Lung (tissue), 12 donors: ENCODE measurements around the gene WDR87. TPM values are rescaled to one million over a fixed set of nuclear protein-coding genes. Genes with fewer than 3 reads are reported as not detected.

ENCODE experiments used
- ATAC-seq: fragments of 200-7000 bp; cut with Tn5 transposase; one replicate; pipeline ENCODE4 v1.9.1; 2020; ENCODE audit warnings: moderate number of reproducible peaks; ENCODE audit not compliant: insufficient read depth, low FRiP score
- DNase-seq, 3 donors: peaks; one replicate each; pipeline ENCODE4 v3.0.0-alpha.2; 2013 to 2017
- H3K27ac ChIP-seq, 2 donors: one replicate each; pipeline ENCODE4 v1.5.1; 2013; ENCODE audit warnings: mild to moderate bottlenecking in 2 of 2, moderate library complexity in 2 of 2, control low read depth in 1 of 2, inconsistent platforms in 1 of 2, low read depth in 1 of 2, low read length in 1 of 2
- H3K27me3 ChIP-seq, 3 donors: one replicate each; pipeline ENCODE4 v1.5.1; 2013; ENCODE audit warnings: low read length in 2 of 3; ENCODE audit not compliant: control insufficient read depth in 3 of 3, insufficient read depth in 3 of 3
- H3K36me3 ChIP-seq, 4 donors: one replicate each; pipeline ENCODE4 v1.5.1; 2013; ENCODE audit warnings: low read length in 4 of 4, mild to moderate bottlenecking in 1 of 4, moderate library complexity in 1 of 4; ENCODE audit not compliant: control insufficient read depth in 4 of 4, insufficient read depth in 4 of 4
- H3K4me1 ChIP-seq, 5 donors: one replicate each; pipeline ENCODE4 v1.5.1; 2013; ENCODE audit warnings: low read length in 5 of 5, mild to moderate bottlenecking in 2 of 5, moderate library complexity in 1 of 5; ENCODE audit not compliant: control insufficient read depth in 5 of 5, insufficient read depth in 5 of 5
- H3K4me3 ChIP-seq: one replicate; pipeline ENCODE4 v1.5.1; 2013; ENCODE audit warnings: mild to moderate bottlenecking, control low read depth, moderate library complexity
- H3K9ac ChIP-seq, 2 donors: one replicate each; pipeline ENCODE4 v1.5.1; 2013; ENCODE audit warnings: low read length in 2 of 2, control low read depth in 1 of 2; ENCODE audit not compliant: insufficient read depth in 1 of 2
- H3K9me3 ChIP-seq, 4 donors: one replicate each; pipeline ENCODE4 v1.5.1; 2013; ENCODE audit warnings: low read length in 3 of 4, mild to moderate bottlenecking in 1 of 4, moderate library complexity in 1 of 4; ENCODE audit not compliant: control insufficient read depth in 4 of 4, insufficient read depth in 3 of 4
- WGBS, 2 donors: extraction: QIAGEN DNeasy Blood & Tissue Kit; methylation state at CpG; one replicate each; pipeline ENCODE4 v1.1.7; 2013; 5-methylcytosine and 5-hydroxymethylcytosine counted together
- polyA plus RNA-seq, 2 donors: library from polyadenylated mRNA; stranded (reverse); fragments of 200-250 nt; gene quantifications; one replicate each; pipeline ENCODE4 v1.2.1, GENCODE V29; 2013
- total RNA-seq, 2 donors: library from RNA; depleted of rRNA in 1 of 2; stranded (reverse); fragments of >200 nt in 1 of 2; gene quantifications; one replicate each; pipeline ENCODE4 v1.2.1, GENCODE V29; 2014 to 2021
- TF ChIP-seq, protein P1 (sequence below): IDR thresholded peaks from 2 replicates; pipeline ENCODE4 v1.5.1; 2012; ENCODE audit warnings: mild to moderate bottlenecking; ENCODE audit errors: control extremely low read depth, extremely low read depth
- donor health status: control.
- donor health status: control.
- donor health status: Bipolar disorder and iron deficiency.
- donor health status: healthy.
- donor health status: DM: yes; HTN: yes; CAD: no.

The WDR87 gene
- total and polyA plus RNA-seq, 4 donors: not detected

DNA sequence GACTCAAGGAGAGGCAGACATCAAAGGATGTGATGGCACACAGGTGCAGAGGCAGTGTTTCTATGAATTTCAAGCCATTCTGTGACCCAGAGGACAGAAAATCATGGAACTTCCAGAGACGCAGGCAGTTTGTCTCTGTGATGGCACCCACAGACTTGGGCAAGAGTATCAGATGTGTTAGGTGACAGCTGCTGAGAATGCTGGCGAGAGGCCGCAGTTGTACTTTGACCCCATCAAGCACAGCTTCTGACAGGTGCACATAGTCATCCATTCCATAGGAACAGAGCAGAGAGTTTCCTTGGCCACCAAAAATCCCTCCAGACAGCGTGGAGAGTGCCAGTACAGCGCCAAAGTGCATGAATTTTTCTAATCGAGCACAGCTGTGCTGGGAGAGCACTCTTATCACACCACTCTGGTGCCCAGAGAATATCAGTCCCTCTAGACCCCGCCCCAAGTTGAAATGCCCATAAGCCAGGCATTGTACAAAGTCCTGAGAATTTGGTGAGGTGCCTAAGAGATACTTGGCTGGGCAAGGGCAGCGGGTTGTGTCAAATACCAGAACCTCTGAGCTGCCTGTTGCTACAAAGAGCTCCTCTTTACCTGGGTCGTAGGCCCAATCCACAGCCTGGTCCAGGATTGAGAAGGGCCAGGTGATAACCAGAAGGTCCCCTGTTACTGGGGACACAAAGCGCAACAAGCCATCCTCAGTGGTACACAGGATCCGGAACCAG, 12.4 kb downstream of the WDR87 start:
- Histone ChIP-seq H3K36me3 (no peaks in the 10 kb centered on the region), H3K4me3 (no peak overlapping the region), H3K27me3 (no peaks in the 10 kb centered on the region), H3K9ac (no peak overlapping the region), H3K4me1 (no peaks in the 10 kb centered on the region), H3K27ac (no peak overlapping the region), H3K9me3 (no peaks in the 10 kb centered on the region)
- TF ChIP-seq, protein P1, sequence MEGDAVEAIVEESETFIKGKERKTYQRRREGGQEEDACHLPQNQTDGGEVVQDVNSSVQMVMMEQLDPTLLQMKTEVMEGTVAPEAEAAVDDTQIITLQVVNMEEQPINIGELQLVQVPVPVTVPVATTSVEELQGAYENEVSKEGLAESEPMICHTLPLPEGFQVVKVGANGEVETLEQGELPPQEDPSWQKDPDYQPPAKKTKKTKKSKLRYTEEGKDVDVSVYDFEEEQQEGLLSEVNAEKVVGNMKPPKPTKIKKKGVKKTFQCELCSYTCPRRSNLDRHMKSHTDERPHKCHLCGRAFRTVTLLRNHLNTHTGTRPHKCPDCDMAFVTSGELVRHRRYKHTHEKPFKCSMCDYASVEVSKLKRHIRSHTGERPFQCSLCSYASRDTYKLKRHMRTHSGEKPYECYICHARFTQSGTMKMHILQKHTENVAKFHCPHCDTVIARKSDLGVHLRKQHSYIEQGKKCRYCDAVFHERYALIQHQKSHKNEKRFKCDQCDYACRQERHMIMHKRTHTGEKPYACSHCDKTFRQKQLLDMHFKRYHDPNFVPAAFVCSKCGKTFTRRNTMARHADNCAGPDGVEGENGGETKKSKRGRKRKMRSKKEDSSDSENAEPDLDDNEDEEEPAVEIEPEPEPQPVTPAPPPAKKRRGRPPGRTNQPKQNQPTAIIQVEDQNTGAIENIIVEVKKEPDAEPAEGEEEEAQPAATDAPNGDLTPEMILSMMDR: no peak
- no peak for DNase-seq
- ATAC-seq: no peak
- 84 to 92% methylated on average over 11 of the region's 11 CpGs for WGBS, 2 donors

DNA sequence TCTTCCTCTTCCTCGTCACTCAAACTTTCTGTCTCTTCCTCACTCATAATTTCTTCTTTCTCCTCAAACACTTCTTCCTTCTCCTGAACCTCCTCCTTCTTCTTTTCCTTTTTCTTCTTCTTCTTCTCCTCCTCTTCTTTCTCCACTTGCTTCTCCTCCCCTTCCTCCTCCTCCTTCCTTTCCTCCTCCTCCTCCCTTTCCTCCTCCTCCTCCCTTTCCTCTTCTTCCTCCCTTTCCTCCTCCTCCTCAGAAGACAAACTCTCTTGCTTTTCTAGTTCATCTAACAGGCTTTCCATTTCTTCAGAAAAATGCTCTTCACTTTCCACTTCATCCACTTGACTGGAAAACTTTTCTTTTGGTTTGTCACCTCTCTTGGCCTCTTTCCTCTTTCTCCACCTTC, 19.8 kb downstream of the WDR87 start:
- H3K4me1 ChIP-seq: no peaks in the 10 kb centered on the region
- H3K27ac ChIP-seq: no peak overlapping the region
- TF ChIP-seq, protein P1: no peak
- ATAC-seq (no peak), DNase-seq (no peak)
- WGBS, 2 donors: 72 to 73% methylated on average over 1 of the region's 1 CpG
- peaks cover 0 to 9% (median 0%) of the 10 kb centered on the region in 4 donors for H3K9me3 ChIP-seq
- no peaks in the 10 kb centered on the region for H3K36me3 ChIP-seq
- H3K4me3 ChIP-seq: no peak overlapping the region
- H3K9ac ChIP-seq: no peak overlapping the region
- H3K27me3 ChIP-seq: no peaks in the 10 kb centered on the region

- Histone ChIP-seq H3K4me3 (no peak overlapping the region), H3K27me3 (no peaks in the 10 kb centered on the region), H3K9ac (no peak overlapping the region), H3K27ac (no peak overlapping the region), H3K36me3 (no peaks in the 10 kb centered on the region), H3K9me3 (peaks cover 0 to 9% (median 0%) of the 10 kb centered on the region in 4 donors), H3K4me1 (no peaks in the 10 kb centered on the region)
- TF ChIP-seq, protein P1: no peak
- ATAC-seq (no peak), DNase-seq (no peak)
- 95% methylated on average over 1 of the region's 1 CpG for WGBS, 2 donors
These were observed 21.0 kb downstream of the WDR87 start for GRCh38 chr19:37885392-37885791.

- H3K27me3 ChIP-seq: no peaks in the 10 kb centered on the region
- no peaks in the 10 kb centered on the region for H3K4me1 ChIP-seq
- no peak overlapping the region for H3K27ac ChIP-seq
- no peak overlapping the region for H3K9ac ChIP-seq
- 88 to 90% methylated on average over 3 of the region's 3 CpGs for WGBS, 2 donors
- TF ChIP-seq, protein P1: no peak
- H3K4me3 ChIP-seq: no peak overlapping the region
- H3K9me3 ChIP-seq: peaks cover 0 to 2% (median 0%) of the 10 kb centered on the region in 4 donors
- DNase-seq (no peak), ATAC-seq (no peak)
- no peaks in the 10 kb centered on the region for H3K36me3 ChIP-seq
These were observed 29.2 kb downstream of the WDR87 start for GRCh38 chr19:37877147-37877546.
